GM18858 (cell line): ENCODE data around the gene RNF138.
"Not testable (repeated sequence)": the region's sequence is repeated elsewhere in the genome, so short reads cannot be mapped to it uniquely, and the experiment has no call there.

Source experiments
- ATAC-seq: cut with Tn5 transposase; IDR thresholded peaks from one replicate; pipeline ENCODE4 v1.9.1; 2021; ENCODE audit not compliant: unreplicated experiment

RNF138 gene

GRCh38 chr18:32095192-32095899 is 3.7 kb downstream of the RNF138 start:
- no peak for ATAC-seq

GRCh38 chr18:32095900-32096229 is 4.2 kb downstream of the RNF138 start:
- no peak for ATAC-seq

GRCh38 chr18:32096946-32097345 is 5.3 kb downstream of the RNF138 start:
- ATAC-seq = no peak

GRCh38 chr18:32104516-32104915 is 12.8 kb downstream of the RNF138 start:
- ATAC-seq = no peak

GRCh38 chr18:32110005-32110404 is 18.3 kb downstream of the RNF138 start:
- ATAC-seq = no peak

GRCh38 chr18:32111706-32112105 is 20.0 kb downstream of the RNF138 start:
- ATAC-seq = no peak

GRCh38 chr18:32112826-32113225 is 21.2 kb downstream of the RNF138 start:
- no peak for ATAC-seq

- ATAC-seq = no peak
Measured at GRCh38 chr18:32114293-32114942, 22.7 kb downstream of the RNF138 start.

GRCh38 chr18:32122039-32122438 is 30.4 kb downstream of the RNF138 start:
- ATAC-seq = no peak

- ATAC-seq = no peak
Measured at GRCh38 chr18:32126538-32126937, 34.9 kb downstream of the RNF138 start.

- ATAC-seq = no peak
Measured at GRCh38 chr18:32135625-32136024, 44.0 kb downstream of the RNF138 start.

- ATAC-seq = no peak
Measured at GRCh38 chr18:32138332-32138982, 46.8 kb downstream of the RNF138 start.

GRCh38 chr18:32139835-32140283 is 48.2 kb downstream of the RNF138 start:
- ATAC-seq = no peak

- no peak for ATAC-seq
Measured at GRCh38 chr18:32148185-32148870, 56.7 kb downstream of the RNF138 start.

GRCh38 chr18:32152705-32153448 is 61.2 kb downstream of the RNF138 start:
- peak; percentile 94 for ATAC-seq

- ATAC-seq = no peak
Measured at GRCh38 chr18:32156855-32157254, 65.2 kb downstream of the RNF138 start.

GRCh38 chr18:32157580-32157979 is 65.9 kb downstream of the RNF138 start:
- ATAC-seq = no peak

- ATAC-seq = peak; percentile 89
Measured at GRCh38 chr18:32158108-32158624, 66.5 kb downstream of the RNF138 start.

- ATAC-seq = not testable (repeated sequence)
Measured at GRCh38 chr18:32158631-32159030, 67.0 kb downstream of the RNF138 start.

GRCh38 chr18:32160547-32160946 is 68.9 kb downstream of the RNF138 start:
- no peak for ATAC-seq
